SJCRH30 (cell line): ENCODE results near the gene KIF5B. TPM values are rescaled to one million over a fixed set of nuclear protein-coding genes. Genes with fewer than 3 reads are reported as not detected.
"Not testable (repeated sequence)": the region's sequence is repeated elsewhere in the genome, so short reads cannot be mapped to it uniquely, and the experiment has no call there.

Experiments
- DNase-seq, 2 experiments: peaks; one replicate each; pipeline ENCODE4 v3.0.0-alpha.2; 2015 to 2020
- H3K27ac ChIP-seq: fragments of 250-450 bp; sonication (Bioruptor Pico); 2 replicates; pipeline ENCODE4 v1.5.1; 2020; ENCODE audit warnings: mild to moderate bottlenecking, moderate library complexity
- H3K27me3 ChIP-seq: fragments of 250-450 bp; sonication (Bioruptor Pico); 2 replicates; pipeline ENCODE4 v1.5.1; 2020; ENCODE audit warnings: mild to moderate bottlenecking, moderate library complexity
- H3K36me3 ChIP-seq: fragments of 250-450 bp; sonication (Bioruptor Pico); 2 replicates; pipeline ENCODE4 v1.5.1; 2020; ENCODE audit warnings: mild to moderate bottlenecking, moderate library complexity
- H3K4me1 ChIP-seq: fragments of 250-450 bp; sonication (Bioruptor Pico); 2 replicates; pipeline ENCODE4 v1.5.1; 2020; ENCODE audit warnings: mild to moderate bottlenecking, moderate library complexity
- H3K4me3 ChIP-seq: fragments of 250-450 bp; sonication (Bioruptor Pico); 2 replicates; pipeline ENCODE4 v1.5.1; 2020; ENCODE audit warnings: mild to moderate bottlenecking, moderate library complexity
- H3K9me3 ChIP-seq: fragments of 250-450 bp; sonication (Bioruptor Pico); replicated peaks from 2 replicates; pipeline ENCODE4 v1.5.1; 2020; ENCODE audit warnings: mild to moderate bottlenecking, moderate library complexity
- total RNA-seq: library from RNA; depleted of rRNA; stranded (reverse); fragments of >200 nt; shearing (Covaris generic); gene quantifications from 2 replicates; pipeline ENCODE4 v1.2.3, GENCODE V29; 2014

Gene KIF5B
- total RNA-seq, 1 experiment from 2014 or later, result 238 TPM

- Histone ChIP-seq H3K4me1 (no peaks in the 10 kb centered on the region), H3K4me3 (no peak overlapping the region), H3K27ac (no peak overlapping the region), H3K36me3 (no peaks in the 10 kb centered on the region), H3K9me3 (no peaks in the 10 kb centered on the region), H3K27me3 (no peaks in the 10 kb centered on the region)
- DNase-seq, result no peak
Observed at GRCh38 chr10:32072025-32072800, 16.0 kb upstream of the KIF5B start.

- Histone ChIP-seq H3K4me3 (no peak overlapping the region), H3K27ac (no peak overlapping the region)
Observed at GRCh38 chr10:32070645-32071044, 14.4 kb upstream of the KIF5B start.

DNA sequence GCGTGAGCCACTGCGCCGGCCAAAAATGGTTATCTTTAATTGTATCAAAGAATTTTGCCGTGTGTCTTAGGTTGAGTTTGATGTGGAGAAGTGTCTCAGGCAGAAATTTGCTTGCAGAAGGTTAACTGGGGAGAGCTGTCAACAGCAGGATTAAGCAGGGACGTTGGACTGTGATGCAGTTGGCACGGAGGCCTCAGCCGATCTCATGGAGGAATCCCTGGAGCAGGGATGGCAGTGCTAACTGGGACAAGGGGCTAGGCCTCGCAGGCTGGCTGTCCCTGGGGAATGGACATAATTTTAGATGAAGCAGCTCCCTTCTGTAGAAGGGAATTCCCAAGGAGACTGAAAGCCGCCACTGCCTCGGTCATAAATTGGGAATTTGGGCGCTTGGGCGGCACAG, 12.3 kb upstream of the KIF5B start:
- Histone ChIP-seq H3K4me1 (no peaks in the 10 kb centered on the region), H3K27ac (no peak overlapping the region), H3K9me3 (peaks cover 3% of the 10 kb centered on the region; the same call in 1 of the 2 replicates), H3K4me3 (no peak overlapping the region), H3K36me3 (no peaks in the 10 kb centered on the region), H3K27me3 (no peaks in the 10 kb centered on the region)
- DNase-seq, result peak in 1 of 2 experiments; percentile 21

More at GRCh38 chr10:32070645-32071044, 14.4 kb upstream of the KIF5B start:
- Histone ChIP-seq H3K27me3 (no peaks in the 10 kb centered on the region), H3K4me1 (no peaks in the 10 kb centered on the region), H3K9me3 (peaks cover under 1% of the 10 kb centered on the region; the same call in 1 of the 2 replicates), H3K36me3 (no peaks in the 10 kb centered on the region)
- DNase-seq, result no peak

- not testable (repeated sequence) for DNase-seq, H3K4me3 ChIP-seq, H3K9me3 ChIP-seq, H3K27ac ChIP-seq, H3K4me1 ChIP-seq, H3K36me3 ChIP-seq, H3K27me3 ChIP-seq
Observed at GRCh38 chr10:32067931-32068330, 11.7 kb upstream of the KIF5B start.

DNA sequence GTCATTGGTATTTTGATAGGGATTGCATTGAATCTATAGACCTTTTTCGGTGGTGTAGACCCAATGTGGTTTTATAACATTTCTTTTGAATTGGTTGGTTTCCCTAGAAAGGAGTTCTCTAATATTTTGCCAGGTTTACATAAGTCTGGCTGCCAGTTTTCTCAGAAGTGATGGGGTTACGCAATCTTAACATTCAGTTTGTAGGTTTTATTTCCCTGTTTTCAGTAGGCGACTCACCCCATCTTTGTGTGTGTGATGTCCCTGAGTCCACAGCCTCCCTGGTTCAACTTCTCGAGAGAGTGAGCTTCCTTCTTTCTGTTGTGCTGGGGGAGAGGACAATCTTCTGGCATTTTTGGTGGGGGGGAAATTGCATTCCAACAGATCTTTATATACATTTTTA, 9.6 kb upstream of the KIF5B start:
- Histone ChIP-seq H3K36me3 (no peaks in the 10 kb centered on the region), H3K4me1 (peaks cover 4% of the 10 kb centered on the region; the same call in 1 of the 2 replicates), H3K27ac (no peak overlapping the region), H3K9me3 (peaks cover 3% of the 10 kb centered on the region; the same call in 1 of the 2 replicates), H3K4me3 (no peak overlapping the region), H3K27me3 (no peaks in the 10 kb centered on the region)
- no peak for DNase-seq

DNA sequence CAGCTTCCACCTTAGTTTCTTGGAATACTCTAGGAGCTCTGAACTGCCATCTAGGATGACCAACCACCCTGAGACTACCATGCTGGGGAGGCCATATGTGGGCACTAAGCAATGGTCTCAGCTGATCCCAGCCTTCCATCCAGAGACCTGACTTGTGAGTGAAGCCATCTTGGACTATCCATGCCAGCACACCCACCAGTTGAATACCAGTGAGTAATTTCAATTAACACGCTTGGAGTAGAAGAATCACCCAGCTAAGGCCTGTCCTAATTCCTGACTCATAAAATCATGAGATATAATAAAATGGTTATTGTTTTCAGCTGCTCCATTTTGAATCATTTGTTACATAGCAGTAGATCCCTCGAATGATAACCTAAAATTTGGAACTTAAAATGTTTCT, 5.2 kb upstream of the KIF5B start:
- Histone ChIP-seq H3K27ac (no peak overlapping the region), H3K4me1 (peaks cover 4% of the 10 kb centered on the region; the same call in 1 of the 2 replicates), H3K27me3 (no peaks in the 10 kb centered on the region), H3K9me3 (peaks cover 3% of the 10 kb centered on the region; the same call in 1 of the 2 replicates), H3K4me3 (no peak overlapping the region), H3K36me3 (no peaks in the 10 kb centered on the region)
- peak in 1 of 2 experiments; percentile 22 for DNase-seq

- Histone ChIP-seq H3K4me1 (peaks cover 4% of the 10 kb centered on the region; the same call in 1 of the 2 replicates), H3K4me3 (no peak overlapping the region), H3K36me3 (no peaks in the 10 kb centered on the region), H3K9me3 (no peaks in the 10 kb centered on the region; the same call in 1 of the 2 replicates), H3K27ac (no peak overlapping the region), H3K27me3 (no peaks in the 10 kb centered on the region)
- no peak for DNase-seq
Observed at GRCh38 chr10:32060347-32060746, 4.1 kb upstream of the KIF5B start.

DNA sequence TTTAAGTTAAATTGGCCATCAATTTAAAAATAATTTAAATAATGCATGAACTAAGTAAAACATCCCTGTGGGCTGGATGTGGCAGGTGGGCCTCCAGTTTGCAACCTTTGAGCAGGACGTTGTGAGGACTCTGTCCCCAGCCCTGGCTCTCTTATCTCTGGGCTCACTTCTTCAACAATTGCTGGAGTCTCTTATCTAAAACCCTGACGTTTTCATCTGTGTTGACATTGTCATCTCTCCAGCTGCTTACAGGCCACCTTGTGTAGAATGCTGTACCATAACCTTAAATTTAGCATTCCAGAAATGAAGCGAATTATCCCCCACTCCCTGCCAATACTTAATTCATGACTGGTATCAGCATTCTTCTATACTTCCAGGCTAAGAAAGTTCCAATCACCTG, 3.2 kb upstream of the KIF5B start:
- Histone ChIP-seq H3K27me3 (no peaks in the 10 kb centered on the region), H3K4me3 (no peak overlapping the region), H3K9me3 (no peaks in the 10 kb centered on the region), H3K4me1 (peaks cover 4% of the 10 kb centered on the region; the same call in 1 of the 2 replicates), H3K36me3 (no peaks in the 10 kb centered on the region), H3K27ac (no peak overlapping the region)
- DNase-seq, result no peak

DNA sequence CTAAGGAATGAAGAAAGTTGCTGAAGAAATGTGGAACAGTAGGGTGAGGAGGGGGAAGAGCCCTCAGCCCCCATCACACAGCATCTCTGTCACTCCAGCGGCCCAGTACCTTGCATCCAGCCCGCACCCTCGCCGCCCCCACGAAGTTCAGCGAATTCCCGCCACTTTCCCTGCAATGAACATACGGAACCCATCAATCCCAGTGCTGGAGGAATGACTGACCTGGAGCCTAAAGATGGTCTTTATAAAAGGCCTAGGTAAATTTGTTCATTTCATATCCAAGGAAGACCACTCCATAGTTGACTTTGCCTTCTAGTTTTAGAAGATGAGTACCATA, 779 bp upstream of the KIF5B start:
- peak overlapping the region; percentile 94 for H3K4me3 ChIP-seq
- peak overlapping the region; percentile 95; the same call in 1 of the 2 replicates for H3K27ac ChIP-seq
- peaks cover 13% of the 10 kb centered on the region for H3K36me3 ChIP-seq
- H3K9me3 ChIP-seq, result no peaks in the 10 kb centered on the region
- no peaks in the 10 kb centered on the region for H3K27me3 ChIP-seq
- no peak for DNase-seq
- peaks cover 7% of the 10 kb centered on the region; the same call in 1 of the 2 replicates for H3K4me1 ChIP-seq

GRCh38 chr10:32055478-32056135, 618 bp downstream of the KIF5B start:
- Histone ChIP-seq H3K27ac (peak overlapping the region; percentile 95), H3K4me1 (0 out of 2 replicates have a peak, but pooled peaks cover 3% of the 10 kb centered on the region), H3K27me3 (no peaks in the 10 kb centered on the region), H3K36me3 (peaks cover 18% of the 10 kb centered on the region), H3K4me3 (peak overlapping the region; percentile 94), H3K9me3 (no peaks in the 10 kb centered on the region)
- peak; percentile 77 to 80 for DNase-seq

DNA sequence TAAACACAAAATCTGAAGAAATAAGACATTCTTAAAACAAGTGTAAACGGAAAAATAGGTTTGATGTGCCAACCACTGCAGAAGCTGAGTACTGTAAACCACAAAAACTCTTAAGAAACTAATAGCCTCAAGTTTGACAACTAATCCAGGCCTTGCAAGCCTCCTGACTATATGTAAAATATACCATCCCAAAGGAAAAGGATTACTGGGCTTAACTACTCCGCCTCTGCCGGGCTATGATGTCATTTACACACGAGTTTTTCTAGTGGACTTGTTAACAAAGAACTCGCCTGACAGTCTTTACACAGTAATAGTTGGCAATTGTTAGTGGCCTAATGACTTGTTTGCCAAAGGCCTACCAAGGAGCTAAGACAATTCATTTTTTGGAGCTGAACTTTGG, 2.1 kb downstream of the KIF5B start:
- H3K27me3 ChIP-seq, result no peaks in the 10 kb centered on the region
- DNase-seq, result peak in 1 of 2 experiments; percentile 64
- no peaks in the 10 kb centered on the region for H3K9me3 ChIP-seq
- 0 out of 2 replicates have a peak, but pooled peaks cover 3% of the 10 kb centered on the region for H3K4me1 ChIP-seq
- peaks cover 19% of the 10 kb centered on the region for H3K36me3 ChIP-seq
- H3K4me3 ChIP-seq, result peak overlapping the region; percentile 94
- no peak overlapping the region for H3K27ac ChIP-seq

- not testable (repeated sequence) for H3K27ac ChIP-seq, H3K9me3 ChIP-seq, H3K4me1 ChIP-seq, DNase-seq, H3K27me3 ChIP-seq, H3K4me3 ChIP-seq
- H3K36me3 ChIP-seq, result peaks cover 26% of the 10 kb centered on the region
Observed at GRCh38 chr10:32053392-32053791, 2.8 kb downstream of the KIF5B start.

DNA sequence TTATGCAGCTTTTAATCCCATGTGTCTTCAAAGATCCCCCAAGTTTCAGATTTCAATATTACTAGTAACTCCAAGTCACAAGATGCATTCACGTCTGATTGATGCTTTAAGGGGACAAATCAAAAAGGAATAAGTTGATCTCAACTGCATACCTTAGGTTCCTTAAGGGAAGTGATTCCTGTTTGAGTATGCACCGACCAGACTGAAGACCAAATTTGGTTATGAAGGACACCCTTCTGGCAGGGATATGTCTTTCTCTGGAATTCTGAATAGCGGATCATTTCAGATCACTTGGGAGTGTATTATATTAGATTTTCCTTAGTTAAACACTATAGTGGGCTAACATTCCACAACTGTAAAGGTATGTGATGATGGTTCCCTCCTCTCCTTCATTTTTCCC, 4.3 kb downstream of the KIF5B start:
- DNase-seq, result no peak
- Histone ChIP-seq H3K36me3 (peaks cover 41% of the 10 kb centered on the region), H3K9me3 (no peaks in the 10 kb centered on the region), H3K27me3 (no peaks in the 10 kb centered on the region), H3K27ac (no peak overlapping the region), H3K4me1 (0 out of 2 replicates have a peak, but pooled peaks cover 3% of the 10 kb centered on the region), H3K4me3 (no peak overlapping the region)

DNA sequence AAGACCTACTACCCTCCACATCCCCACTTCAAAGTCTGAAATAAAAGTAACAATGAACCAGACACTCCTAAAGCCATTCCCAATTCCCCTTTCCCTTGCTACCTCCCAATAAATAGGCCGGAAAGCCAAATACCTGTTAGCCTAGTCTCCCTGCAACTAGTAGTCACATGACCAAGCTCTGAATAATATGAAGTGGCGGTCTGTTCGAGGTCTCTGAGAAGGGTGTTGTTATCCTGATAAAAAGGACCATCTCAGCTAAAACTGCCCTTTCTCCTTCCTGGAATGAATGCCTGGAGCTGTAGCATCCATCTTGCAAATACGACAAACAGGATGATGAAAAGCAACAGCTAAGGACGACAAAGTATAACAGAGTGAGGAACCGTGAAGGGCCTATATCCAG, 6.0 kb downstream of the KIF5B start:
- Histone ChIP-seq H3K36me3 (peaks cover 57% of the 10 kb centered on the region), H3K27ac (no peak overlapping the region)
- no peak for DNase-seq

DNA sequence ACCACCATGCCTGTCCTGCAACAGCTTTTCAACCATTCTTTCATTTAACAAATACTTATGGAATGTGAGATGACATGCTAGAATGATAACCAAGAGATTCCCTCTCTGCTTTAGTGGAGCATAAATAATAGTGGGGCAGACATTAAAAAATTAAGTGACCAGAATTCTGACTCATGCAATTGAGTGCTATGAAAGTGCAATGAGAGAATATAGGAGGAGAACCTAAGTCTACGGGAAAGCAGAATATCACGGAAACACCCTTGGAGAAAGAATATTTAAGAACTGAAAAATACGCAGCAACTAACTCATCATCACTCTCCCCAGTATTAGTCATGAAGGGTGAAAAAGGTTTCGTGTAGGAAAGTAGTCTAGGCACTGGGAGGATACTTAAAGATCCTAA, 7.1 kb downstream of the KIF5B start:
- H3K27ac ChIP-seq, result no peak overlapping the region

More for the DNA sequence above, 6.0 kb downstream of the KIF5B start:
- Histone ChIP-seq H3K4me1 (0 out of 2 replicates have a peak, but pooled peaks cover 3% of the 10 kb centered on the region), H3K27me3 (no peaks in the 10 kb centered on the region), H3K4me3 (no peak overlapping the region), H3K9me3 (no peaks in the 10 kb centered on the region)

More for the DNA sequence above, 7.1 kb downstream of the KIF5B start:
- Histone ChIP-seq H3K27me3 (no peaks in the 10 kb centered on the region), H3K4me3 (no peak overlapping the region), H3K4me1 (0 out of 2 replicates have a peak, but pooled peaks cover 3% of the 10 kb centered on the region), H3K36me3 (peaks cover 67% of the 10 kb centered on the region), H3K9me3 (no peaks in the 10 kb centered on the region)
- DNase-seq, result no peak
